Measurements from ENCODE around the gene MESP1.

The MESP1 gene

DNA sequence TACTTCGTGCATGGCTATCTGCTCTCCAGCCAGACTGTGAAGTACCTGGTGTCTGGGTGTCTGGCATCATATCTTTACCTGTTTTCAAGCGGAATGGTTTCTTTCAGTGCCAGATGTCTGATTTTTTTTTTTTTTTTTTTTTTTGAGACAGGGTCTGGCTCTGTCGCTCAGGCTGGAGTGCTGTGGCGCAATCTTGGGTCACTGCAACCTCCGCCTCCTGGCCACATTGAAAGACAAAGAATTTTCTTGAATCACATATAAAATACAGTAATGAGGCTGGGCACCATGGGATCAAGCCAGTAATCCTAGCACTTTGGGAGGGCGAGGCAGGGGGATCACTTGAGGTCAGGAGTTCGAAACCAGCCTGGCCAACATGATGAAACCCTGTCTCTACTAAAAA lies 2.8 kb upstream of the MESP1 start:
- H3K27ac ChIP-seq = peak overlapping the region; percentile 100
- TF ChIP-seq, protein P1, sequence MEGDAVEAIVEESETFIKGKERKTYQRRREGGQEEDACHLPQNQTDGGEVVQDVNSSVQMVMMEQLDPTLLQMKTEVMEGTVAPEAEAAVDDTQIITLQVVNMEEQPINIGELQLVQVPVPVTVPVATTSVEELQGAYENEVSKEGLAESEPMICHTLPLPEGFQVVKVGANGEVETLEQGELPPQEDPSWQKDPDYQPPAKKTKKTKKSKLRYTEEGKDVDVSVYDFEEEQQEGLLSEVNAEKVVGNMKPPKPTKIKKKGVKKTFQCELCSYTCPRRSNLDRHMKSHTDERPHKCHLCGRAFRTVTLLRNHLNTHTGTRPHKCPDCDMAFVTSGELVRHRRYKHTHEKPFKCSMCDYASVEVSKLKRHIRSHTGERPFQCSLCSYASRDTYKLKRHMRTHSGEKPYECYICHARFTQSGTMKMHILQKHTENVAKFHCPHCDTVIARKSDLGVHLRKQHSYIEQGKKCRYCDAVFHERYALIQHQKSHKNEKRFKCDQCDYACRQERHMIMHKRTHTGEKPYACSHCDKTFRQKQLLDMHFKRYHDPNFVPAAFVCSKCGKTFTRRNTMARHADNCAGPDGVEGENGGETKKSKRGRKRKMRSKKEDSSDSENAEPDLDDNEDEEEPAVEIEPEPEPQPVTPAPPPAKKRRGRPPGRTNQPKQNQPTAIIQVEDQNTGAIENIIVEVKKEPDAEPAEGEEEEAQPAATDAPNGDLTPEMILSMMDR (conservative IDR thresholded peaks at IDR 0.05) = no peak

GRCh38 chr15:89751748-89752147 lies 699 bp upstream of the MESP1 start:
- TF ChIP-seq, protein P1 (conservative IDR thresholded peaks at IDR 0.05) = no peak
- peak overlapping the region; percentile 100 for H3K27ac ChIP-seq

GRCh38 chr15:89749951-89750559 lies 994 bp downstream of the MESP1 start:
- TF ChIP-seq, protein P1 (conservative IDR thresholded peaks at IDR 0.05) = no peak
- H3K27ac ChIP-seq = peak overlapping the region; percentile 100

DNA sequence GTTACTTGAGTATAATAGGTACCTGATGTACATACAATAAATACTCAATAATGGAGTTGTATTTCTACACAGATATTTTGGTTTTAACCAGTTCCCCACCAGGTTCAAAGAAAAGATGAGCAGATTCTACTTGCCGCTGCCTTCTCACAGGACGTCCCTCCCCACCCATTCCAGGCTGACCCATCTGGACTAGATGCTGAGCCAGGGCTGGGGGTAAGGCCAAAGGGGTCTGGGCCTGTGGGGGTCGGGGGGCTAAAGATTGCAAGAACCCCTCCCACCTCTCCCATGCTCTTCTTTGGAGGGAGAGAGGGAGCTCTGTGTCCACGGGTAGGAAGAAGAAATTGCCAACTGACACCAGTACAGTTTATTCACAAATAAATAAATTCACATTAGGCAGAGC lies 1.5 kb downstream of the MESP1 start:
- TF ChIP-seq, protein P1 (conservative IDR thresholded peaks at IDR 0.05) = no peak
- H3K27ac ChIP-seq = peak overlapping the region; percentile 100

GRCh38 chr15:89749054-89749453 lies 2.0 kb downstream of the MESP1 start:
- peak overlapping the region; percentile 100 for H3K27ac ChIP-seq
- TF ChIP-seq, protein P1 (conservative IDR thresholded peaks at IDR 0.05) = no peak

- H3K27ac ChIP-seq = peak overlapping the region; percentile 100
- TF ChIP-seq, protein P1 (conservative IDR thresholded peaks at IDR 0.05) = no peak
These were observed 3.1 kb downstream of the MESP1 start for GRCh38 chr15:89747708-89748682.

GRCh38 chr15:89746386-89746780 lies 4.7 kb downstream of the MESP1 start:
- TF ChIP-seq, protein P1 (conservative IDR thresholded peaks at IDR 0.05) = no peak
- peak overlapping the region; percentile 100 for H3K27ac ChIP-seq

All from VCaP (cell line).